ENCODE results near the gene STIM2. TPM values are rescaled to one million over a fixed set of nuclear protein-coding genes. Genes with fewer than 3 reads are reported as not detected.

STIM2 gene
- total and polyA plus RNA-seq, 2 donors (not counting 3 experiments of a cell fraction or from before 2014, with no cell fraction given) = 21.0 to 21.2 TPM

- no peak for DNase-seq (ENCODE audit: low read depth, low spot score)
- no peaks in the 10 kb centered on the region for H4K20me1 ChIP-seq (replicated peaks; ENCODE audit: control insufficient read depth, extremely low read depth, insufficient read depth, low read length)
- no TSS peak for BruUV-seq (replicated peaks)
- H3K4me2 ChIP-seq (ENCODE audit: insufficient read depth, low read length) = no peak overlapping the region
- POLR2A ChIA-PET = no interaction called here
- H3K9me3 ChIP-seq (replicated peaks; ENCODE audit: control insufficient read depth, insufficient read depth, low read length) = no peaks in the 10 kb centered on the region
- CTCF ChIA-PET = no interaction called here
- TF ChIP-seq MAX (IDR thresholded peaks at IDR 0.05; ENCODE audit: insufficient read depth, insufficient read length) = no peak
- no peak for TF ChIP-seq FOS (IDR thresholded peaks at IDR 0.05; ENCODE audit: borderline replicate concordance, insufficient read depth, low read length)
- TF ChIP-seq GATA2 (IDR thresholded peaks at IDR 0.05; ENCODE audit: insufficient read depth, insufficient read length, low read depth, low read length) = no peak
- no peak for TF ChIP-seq CTCF (IDR thresholded peaks at IDR 0.05; ENCODE audit: extremely low read depth in 1 of 2, insufficient read depth in 1 of 2, low read depth in 1 of 2, low read length in 2 of 2)
- no peak for TF ChIP-seq POLR2A (IDR thresholded peaks at IDR 0.05; ENCODE audit: low read depth, low read length)
- no peak for TF ChIP-seq POLR2AphosphoS5 (IDR thresholded peaks at IDR 0.05; ENCODE audit: insufficient read depth, low read depth, low read length)
- no peak for TF ChIP-seq EZH2 (IDR thresholded peaks at IDR 0.05; ENCODE audit: borderline replicate concordance, low read depth, low read length, severe bottlenecking)
- no peak for TF ChIP-seq JUN (IDR thresholded peaks at IDR 0.05; ENCODE audit: borderline replicate concordance, insufficient read depth, insufficient read length, low read depth)
- TF ChIP-seq MYC (IDR thresholded peaks at IDR 0.05; ENCODE audit: low read depth, low read length) = no peak
- dilution Hi-C loops (cut with MboI; ENCODE audit: extremely low pct_ligation_motif_present, low sequenced_read_pairs) = no loop called here
- intact Hi-C loops (cut with micrococcal nuclease) = no loop called here
- FAIRE-seq = no peak
- H3K9me1 ChIP-seq (replicated peaks; ENCODE audit: control insufficient read depth, extremely low read depth, insufficient read depth, low read length) = no peaks in the 10 kb centered on the region
- no peak overlapping the region for H3K9ac ChIP-seq (replicated peaks; ENCODE audit: extremely low read depth, insufficient read depth, low read length)
- no peak overlapping the region for H3K27ac ChIP-seq (ENCODE audit: insufficient read depth, low read depth, low read length)
- no peaks in the 10 kb centered on the region for H3K79me2 ChIP-seq (ENCODE audit: control insufficient read depth, insufficient read depth, low read length)
- no peaks in the 10 kb centered on the region for H3K27me3 ChIP-seq (ENCODE audit: control insufficient read depth in 2 of 2, insufficient read depth in 2 of 2, low read length in 2 of 2)
- H2AFZ ChIP-seq (ENCODE audit: low read depth, low read length) = no peak overlapping the region
- peaks cover 4% of the 10 kb centered on the region for H3K4me1 ChIP-seq (ENCODE audit: control insufficient read depth, extremely low read depth, insufficient read depth, low read length)
- no peak overlapping the region for H3K4me3 ChIP-seq (replicated peaks in 1 of 3; ENCODE audit: insufficient read depth in 1 of 3, low read depth in 1 of 3, low read length in 3 of 3)
- no peaks in the 10 kb centered on the region for H3K36me3 ChIP-seq (ENCODE audit: control insufficient read depth in 2 of 2, extremely low read depth in 1 of 2, insufficient read depth in 2 of 2, low read length in 2 of 2)
These were observed 29.9 kb upstream of the STIM2 start for GRCh38 chr4:26830701-26831100.

Measured in endothelial cell of umbilical vein (primary cell).